Measurements from ENCODE around the gene CLIC4.

DNA sequence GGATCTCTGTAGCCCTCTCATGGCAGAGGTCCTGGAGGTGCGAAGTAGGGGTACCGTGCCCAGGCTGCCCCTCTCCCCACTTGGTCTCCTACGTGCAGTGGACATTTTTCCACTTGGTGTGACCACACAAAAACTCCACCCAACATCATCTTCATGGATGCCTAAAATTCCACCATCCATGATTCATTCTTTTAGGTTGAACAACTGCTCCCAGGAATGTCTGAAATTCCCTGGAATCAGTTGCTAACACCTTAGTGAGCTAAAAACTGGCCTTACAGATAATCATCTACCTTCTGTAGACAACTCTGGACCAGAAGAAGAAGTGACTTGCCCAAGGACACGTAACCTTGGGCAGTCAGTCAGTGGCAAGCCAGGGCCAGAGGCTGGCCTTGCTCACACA is 32.1 kb upstream of the CLIC4 start:
- TF ChIP-seq, protein P1, sequence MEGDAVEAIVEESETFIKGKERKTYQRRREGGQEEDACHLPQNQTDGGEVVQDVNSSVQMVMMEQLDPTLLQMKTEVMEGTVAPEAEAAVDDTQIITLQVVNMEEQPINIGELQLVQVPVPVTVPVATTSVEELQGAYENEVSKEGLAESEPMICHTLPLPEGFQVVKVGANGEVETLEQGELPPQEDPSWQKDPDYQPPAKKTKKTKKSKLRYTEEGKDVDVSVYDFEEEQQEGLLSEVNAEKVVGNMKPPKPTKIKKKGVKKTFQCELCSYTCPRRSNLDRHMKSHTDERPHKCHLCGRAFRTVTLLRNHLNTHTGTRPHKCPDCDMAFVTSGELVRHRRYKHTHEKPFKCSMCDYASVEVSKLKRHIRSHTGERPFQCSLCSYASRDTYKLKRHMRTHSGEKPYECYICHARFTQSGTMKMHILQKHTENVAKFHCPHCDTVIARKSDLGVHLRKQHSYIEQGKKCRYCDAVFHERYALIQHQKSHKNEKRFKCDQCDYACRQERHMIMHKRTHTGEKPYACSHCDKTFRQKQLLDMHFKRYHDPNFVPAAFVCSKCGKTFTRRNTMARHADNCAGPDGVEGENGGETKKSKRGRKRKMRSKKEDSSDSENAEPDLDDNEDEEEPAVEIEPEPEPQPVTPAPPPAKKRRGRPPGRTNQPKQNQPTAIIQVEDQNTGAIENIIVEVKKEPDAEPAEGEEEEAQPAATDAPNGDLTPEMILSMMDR (IDR thresholded peaks at IDR 0.05; ENCODE audit: insufficient read depth, low read depth, low read length): no peak
- TF ChIP-seq EZH2 (IDR thresholded peaks at IDR 0.05; ENCODE audit: insufficient read depth, low read length): no peak

All from astrocyte (in vitro differentiated cells and primary cell).